GM19455 (cell line): Measurements from ENCODE around the gene DNASE1L3.
"Not testable (repeated sequence)": the region's sequence is repeated elsewhere in the genome, so short reads cannot be mapped to it uniquely, and the experiment has no call there.

ENCODE experiments used
- ATAC-seq: cut with Tn5 transposase; IDR thresholded peaks from one replicate; pipeline ENCODE4 v1.9.1; 2021; ENCODE audit not compliant: unreplicated experiment

The DNASE1L3 gene

GRCh38 chr3:58202917-58203360, 7.8 kb downstream of the DNASE1L3 start:
- ATAC-seq, result peak; percentile 71

DNA sequence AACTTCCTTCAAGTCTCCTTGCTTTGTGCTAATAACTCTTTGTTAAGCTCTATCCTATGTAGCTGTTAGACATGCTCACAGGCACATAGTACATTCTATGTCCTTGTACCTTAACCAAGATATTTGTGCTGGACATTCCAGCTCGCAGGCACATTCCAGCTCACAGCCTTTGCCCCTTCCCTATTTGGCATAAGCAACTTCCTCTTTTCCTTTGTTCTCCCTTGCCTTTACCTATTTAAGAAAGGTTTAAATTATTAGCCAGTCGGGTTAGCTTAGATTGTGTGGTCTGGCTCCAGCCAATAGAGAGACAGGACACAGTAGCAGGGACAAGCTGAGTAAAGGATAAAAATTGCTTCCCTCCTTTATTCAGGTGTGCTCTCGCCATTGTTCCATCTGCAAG, 9.3 kb downstream of the DNASE1L3 start:
- not testable (repeated sequence) for ATAC-seq

DNA sequence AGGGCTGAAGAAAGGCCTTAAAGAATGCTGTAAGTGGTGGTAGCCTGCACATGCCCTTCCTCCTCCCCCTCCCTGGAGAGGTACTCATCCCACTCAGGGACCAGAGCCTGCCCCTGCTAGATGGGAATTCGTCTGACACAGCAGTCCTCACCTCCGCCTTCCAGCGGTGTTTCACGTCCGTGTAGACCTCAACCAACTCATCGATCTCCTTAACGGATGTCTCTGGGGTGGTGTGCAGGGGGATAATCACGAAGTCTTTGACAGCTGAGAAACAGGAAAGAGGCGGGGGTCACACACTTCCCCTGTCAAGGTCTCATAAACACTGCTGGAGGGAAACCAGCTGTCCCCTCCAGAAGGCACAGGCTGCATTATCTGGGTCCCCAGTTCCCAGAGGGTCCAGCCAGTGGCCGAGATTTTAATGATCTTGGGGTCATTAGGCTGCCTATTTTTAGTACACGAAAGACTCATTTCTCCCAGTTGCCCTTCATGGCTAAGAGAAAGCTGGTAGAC, 9.9 kb downstream of the DNASE1L3 start:
- ATAC-seq, result no peak

- ATAC-seq, result no peak
These were observed 10.6 kb downstream of the DNASE1L3 start for GRCh38 chr3:58200121-58200709.

- no peak for ATAC-seq
These were observed 12.0 kb downstream of the DNASE1L3 start for GRCh38 chr3:58198804-58199203.

- ATAC-seq, result no peak
These were observed 12.4 kb downstream of the DNASE1L3 start for GRCh38 chr3:58198362-58198761.

- no peak for ATAC-seq
These were observed 13.2 kb downstream of the DNASE1L3 start for GRCh38 chr3:58197588-58197987.

DNA sequence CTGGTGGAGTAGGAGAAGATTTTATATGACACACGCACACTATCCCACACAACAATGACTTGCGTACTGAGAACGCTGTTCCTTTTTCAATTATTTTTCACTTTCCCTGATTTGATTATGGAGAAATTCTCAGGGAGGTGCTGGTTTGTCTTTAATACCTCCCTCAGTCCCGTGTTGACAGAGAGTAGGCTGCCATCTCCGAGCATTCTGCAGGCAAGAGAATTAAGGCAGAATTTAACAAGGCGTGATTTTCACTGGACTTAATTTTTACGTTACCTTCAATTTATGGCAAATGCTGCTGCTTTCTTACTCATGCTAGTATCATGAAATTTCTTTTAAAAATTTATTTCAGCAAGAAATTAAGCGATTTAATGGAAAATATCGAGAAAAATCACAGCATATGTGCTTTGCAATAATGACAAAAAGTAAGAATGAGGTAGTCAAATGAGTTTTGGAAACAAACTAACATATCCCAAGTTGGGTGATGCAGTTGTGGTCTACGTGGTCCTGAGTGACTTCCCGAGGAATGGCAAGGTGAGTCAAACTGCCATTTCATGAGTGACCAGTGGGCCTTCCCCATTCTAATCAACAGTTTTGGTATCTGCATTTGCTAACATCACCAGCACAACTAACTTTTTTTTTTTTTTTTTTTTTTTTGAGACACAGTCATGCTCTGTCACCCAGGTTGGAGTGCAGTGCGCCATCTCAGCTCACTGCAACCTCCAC, 16.9 kb downstream of the DNASE1L3 start:
- ATAC-seq, result no peak

DNA sequence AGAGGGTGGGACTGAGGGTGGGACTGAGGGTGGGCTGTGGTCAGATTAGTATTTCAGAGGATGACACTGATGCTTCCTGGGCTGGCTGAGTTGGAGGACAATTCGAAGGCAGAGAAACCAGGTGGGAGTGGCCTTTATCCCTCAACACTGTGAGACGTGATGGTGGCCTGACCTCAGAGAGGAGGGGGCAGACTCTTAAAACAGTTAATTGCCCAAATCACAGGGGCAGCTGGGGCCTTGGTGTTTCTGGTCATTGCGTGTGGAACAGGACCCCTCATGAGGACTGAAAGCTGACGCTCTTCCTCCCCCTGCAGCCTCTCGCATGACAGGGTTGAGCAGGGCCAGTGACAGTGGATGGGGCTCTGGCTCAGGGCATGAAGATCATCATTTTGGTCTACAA, 18.7 kb downstream of the DNASE1L3 start:
- no peak for ATAC-seq

- ATAC-seq, result no peak
These were observed 19.3 kb downstream of the DNASE1L3 start for GRCh38 chr3:58191361-58191991.

DNA sequence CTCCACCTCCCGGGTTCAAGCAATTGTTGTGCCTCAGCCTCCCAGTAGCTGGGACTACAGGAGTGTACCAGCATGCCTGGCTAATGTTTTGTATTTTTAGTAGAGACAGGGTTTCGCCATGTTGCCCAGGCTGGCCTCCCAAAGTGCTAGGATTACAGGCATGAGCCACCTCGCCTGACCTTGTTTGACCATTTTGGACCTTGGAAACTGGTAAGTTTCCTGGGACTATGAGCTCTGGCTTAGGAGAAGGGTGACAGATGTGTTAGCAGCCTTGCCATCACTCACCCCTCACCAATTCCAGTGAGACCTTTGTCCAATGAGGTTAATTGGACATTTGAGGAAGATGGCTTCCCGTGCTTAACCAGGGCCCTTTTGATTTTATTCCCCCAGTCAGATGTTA, 19.9 kb downstream of the DNASE1L3 start:
- ATAC-seq, result no peak

GRCh38 chr3:58190291-58190690, 20.5 kb downstream of the DNASE1L3 start:
- no peak for ATAC-seq

- ATAC-seq, result no peak
These were observed 21.1 kb downstream of the DNASE1L3 start for GRCh38 chr3:58189691-58190090.

- no peak for ATAC-seq
These were observed 21.8 kb downstream of the DNASE1L3 start for GRCh38 chr3:58188921-58189451.

DNA sequence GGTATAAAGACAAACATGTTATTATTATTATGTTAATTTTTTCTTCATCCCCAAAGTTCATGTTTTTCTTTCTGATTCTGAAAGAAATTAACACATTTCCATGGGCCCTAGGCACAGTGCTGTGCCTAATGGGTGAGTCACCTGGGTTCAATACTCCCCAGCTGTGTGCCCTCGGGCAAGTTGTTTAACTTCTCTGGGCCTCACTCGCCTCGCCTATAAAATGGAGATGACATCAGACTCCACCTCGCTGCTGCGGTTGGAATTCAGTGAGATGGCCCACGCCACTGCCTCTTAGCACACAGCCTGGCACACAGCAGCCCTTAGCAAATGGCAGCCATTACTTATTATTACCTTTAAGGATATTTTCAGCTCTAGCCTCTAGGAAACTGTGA, 22.6 kb downstream of the DNASE1L3 start:
- ATAC-seq, result no peak

- ATAC-seq, result no peak
These were observed 25.8 kb downstream of the DNASE1L3 start for GRCh38 chr3:58184982-58185360.

DNA sequence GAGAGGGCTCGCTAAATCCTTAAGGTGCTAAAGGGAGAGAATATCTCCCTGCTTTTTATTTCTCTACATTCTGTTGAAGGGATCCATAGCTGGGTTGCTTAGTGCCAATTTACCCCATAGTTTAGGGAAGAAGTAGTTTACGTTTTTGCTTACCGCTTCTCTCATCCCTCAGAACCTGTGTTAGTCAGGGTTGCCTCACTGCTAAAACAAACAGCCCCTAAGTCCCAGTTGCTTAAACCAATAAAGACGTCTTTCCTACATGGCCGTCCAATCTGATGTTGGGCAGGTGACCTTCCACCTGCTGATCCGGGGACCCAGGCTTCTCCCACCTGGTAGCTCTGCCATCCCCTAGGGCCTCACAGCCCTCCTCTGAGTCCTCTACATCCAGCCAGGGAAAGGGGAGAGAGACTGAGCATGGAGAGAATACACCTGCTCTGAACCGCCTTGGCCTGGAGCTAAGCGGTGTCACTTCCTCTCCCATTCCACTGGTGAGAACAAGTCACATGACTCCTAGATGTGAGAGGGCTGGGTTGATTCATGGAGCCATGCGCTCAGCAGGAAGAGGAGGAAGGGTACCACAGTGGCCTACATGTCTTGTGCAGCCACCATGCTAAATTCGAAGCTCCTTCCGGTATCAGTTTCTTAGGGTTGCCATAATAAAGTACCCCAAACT, 26.3 kb downstream of the DNASE1L3 start:
- ATAC-seq, result no peak

DNA sequence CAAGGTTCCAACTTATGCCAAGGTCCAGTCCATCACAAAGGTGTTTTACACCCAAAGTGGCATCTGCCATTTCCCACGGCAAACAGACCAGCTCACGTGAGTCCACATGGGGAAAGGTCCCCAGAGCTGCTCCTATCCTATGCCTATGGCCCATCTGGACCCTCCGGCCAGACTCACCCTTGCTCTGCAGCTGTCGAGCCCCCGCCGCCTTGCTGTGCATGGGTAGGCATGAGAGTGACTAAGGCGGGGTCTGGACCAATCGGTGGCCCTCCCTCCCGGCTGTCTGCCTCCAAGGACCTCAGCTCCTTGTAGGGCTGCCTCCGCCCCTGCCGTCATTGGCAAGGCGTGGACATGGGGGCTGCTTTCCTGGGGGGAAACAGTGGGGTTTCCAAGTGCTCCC, 26.9 kb downstream of the DNASE1L3 start:
- ATAC-seq, result no peak

- ATAC-seq, result no peak
These were observed 27.6 kb downstream of the DNASE1L3 start for GRCh38 chr3:58183221-58183620.

GRCh38 chr3:58180940-58181587, 29.7 kb downstream of the DNASE1L3 start:
- no peak for ATAC-seq
